Heart left ventricle (tissue), 13 donors: ENCODE measurements around the gene JUND.

ENCODE experiments used
- POLR2A ChIP-seq, 2 donors: fragments of 450-650 bp; IDR thresholded peaks; one replicate each; pipeline ENCODE4 v1.6.1; 2017; ENCODE audit warnings: antibody characterized with exemption in 2 of 2, mild to moderate bottlenecking in 2 of 2, moderate library complexity in 2 of 2
- TF ChIP-seq, protein P1 (sequence below), 12 donors: fragments of 200-600 bp; sonication (generic) in 4 of 12; IDR thresholded peaks; one replicate each; pipeline versions ENCODE4 v1.5.0 to v1.8.0; 2018 to 2022; ENCODE audit warnings: antibody characterized with exemption in 12 of 12, mild to moderate bottlenecking in 5 of 12
- donor health status: ischemic (EF 13 %, LVEDD 7.1; RV severe dilation, severe dysfunction).
- donor health status: DM: no; HTN: yes; CAD: no.
- donor health status: DM: no; HTN: no; CAD: no.
- donor health status: ischemic (EF 25% LVEDD 6.9; RV normal size, moderate dysfunction).
- donor health status: ischemic (EF 25% LVEDD 5.7; RV mildly dilated, moderate dysfunction).
- donor health status: ischemic (EF 35%, LVEDD 5.7; RV mildly dilated, moderate dysfunction).
- donor health status: nonischemic (EF 11% LVEDD 7.7; RV severe dilation, severe dysfunction).
- donor health status: DM: yes; HTN: yes; CAD: no.
- donor health status: PGD.
- donor health status: ischemic (EF 29% LVEDD 5.4; RV normal size, mild dysfunction).
- donor health status: nonischemic (EF 23%, LVEDD 6.1; RV moderate dilation, normal function).

DNA sequence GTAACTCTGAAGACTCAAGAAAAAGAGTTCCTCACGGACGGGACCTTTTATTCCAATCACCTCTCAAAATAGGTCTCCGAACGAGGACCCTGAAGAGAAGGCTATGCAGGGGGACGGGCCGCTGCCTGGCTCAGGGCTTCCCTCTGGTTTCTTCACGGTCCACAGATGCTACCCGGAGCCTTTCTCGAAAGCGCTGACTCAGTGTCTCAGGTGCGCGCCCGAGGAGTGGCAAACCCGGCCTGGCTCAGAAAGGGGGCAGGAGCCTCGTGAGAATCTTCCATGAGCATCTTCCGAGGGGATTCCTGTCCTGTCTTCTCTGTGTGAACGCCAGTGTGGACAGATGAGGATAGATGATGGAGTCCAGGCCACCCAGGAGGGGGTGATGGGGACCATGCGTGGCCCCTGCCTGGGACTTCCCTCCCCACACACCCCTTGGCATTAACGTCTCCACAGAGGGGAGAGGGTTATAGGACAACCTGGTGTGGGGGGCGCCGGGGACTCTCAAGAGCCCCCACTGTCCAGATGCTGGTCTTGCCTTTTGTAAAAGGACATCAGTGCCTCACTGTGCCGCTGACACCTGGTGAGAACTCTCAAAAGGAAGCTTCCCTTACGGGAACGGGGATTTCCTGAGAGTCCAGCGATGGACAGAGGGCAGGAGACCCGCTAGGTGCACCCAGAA is 24.9 kb upstream of the JUND start:
- TF ChIP-seq, protein P1, sequence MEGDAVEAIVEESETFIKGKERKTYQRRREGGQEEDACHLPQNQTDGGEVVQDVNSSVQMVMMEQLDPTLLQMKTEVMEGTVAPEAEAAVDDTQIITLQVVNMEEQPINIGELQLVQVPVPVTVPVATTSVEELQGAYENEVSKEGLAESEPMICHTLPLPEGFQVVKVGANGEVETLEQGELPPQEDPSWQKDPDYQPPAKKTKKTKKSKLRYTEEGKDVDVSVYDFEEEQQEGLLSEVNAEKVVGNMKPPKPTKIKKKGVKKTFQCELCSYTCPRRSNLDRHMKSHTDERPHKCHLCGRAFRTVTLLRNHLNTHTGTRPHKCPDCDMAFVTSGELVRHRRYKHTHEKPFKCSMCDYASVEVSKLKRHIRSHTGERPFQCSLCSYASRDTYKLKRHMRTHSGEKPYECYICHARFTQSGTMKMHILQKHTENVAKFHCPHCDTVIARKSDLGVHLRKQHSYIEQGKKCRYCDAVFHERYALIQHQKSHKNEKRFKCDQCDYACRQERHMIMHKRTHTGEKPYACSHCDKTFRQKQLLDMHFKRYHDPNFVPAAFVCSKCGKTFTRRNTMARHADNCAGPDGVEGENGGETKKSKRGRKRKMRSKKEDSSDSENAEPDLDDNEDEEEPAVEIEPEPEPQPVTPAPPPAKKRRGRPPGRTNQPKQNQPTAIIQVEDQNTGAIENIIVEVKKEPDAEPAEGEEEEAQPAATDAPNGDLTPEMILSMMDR (IDR thresholded peaks at IDR 0.05): no peak
- no peak for TF ChIP-seq POLR2A (IDR thresholded peaks at IDR 0.05)
